ENCODE data around the gene FAM13A. TPM values are rescaled to one million over a fixed set of nuclear protein-coding genes. Genes with fewer than 3 reads are reported as not detected.

Gene FAM13A
- total RNA-seq, 4 donors from 2014 or later, result 61.8 to 217 (median 152) TPM

- no peak for TF ChIP-seq CTCF (IDR thresholded peaks at IDR 0.05; ENCODE audit: low read depth)
These were observed 75.0 kb downstream of the FAM13A start for GRCh38 chr4:88981993-88982392.

- no peak for TF ChIP-seq CTCF (IDR thresholded peaks at IDR 0.05; ENCODE audit: low read depth)
These were observed 75.4 kb downstream of the FAM13A start for GRCh38 chr4:88981556-88981955.

- TF ChIP-seq CTCF (IDR thresholded peaks at IDR 0.05; ENCODE audit: low read depth), result no peak
These were observed 77.7 kb downstream of the FAM13A start for GRCh38 chr4:88979276-88979675.

- no peak for TF ChIP-seq CTCF (IDR thresholded peaks at IDR 0.05; ENCODE audit: low read depth)
These were observed 80.3 kb downstream of the FAM13A start for GRCh38 chr4:88976775-88977035.

- no peak for TF ChIP-seq CTCF (IDR thresholded peaks at IDR 0.05; ENCODE audit: low read depth)
These were observed 80.8 kb downstream of the FAM13A start for GRCh38 chr4:88975958-88976774.

- TF ChIP-seq CTCF (IDR thresholded peaks at IDR 0.05; ENCODE audit: low read depth), result no peak
These were observed 85.4 kb downstream of the FAM13A start for GRCh38 chr4:88971536-88971935.

GRCh38 chr4:88969746-88970145, 87.2 kb downstream of the FAM13A start:
- no peak for TF ChIP-seq CTCF (IDR thresholded peaks at IDR 0.05; ENCODE audit: low read depth)

All from subcutaneous adipose tissue (tissue), 4 donors.